Stimulated activated naive CD8-positive, alpha-beta T cell treated with anti-CD3 and anti-CD28 coated beads, Interleukin-15, Interleukin-2, amounts not matched to agents 100 U/mL and 50 U/mL, for 24 hours (primary cell): ENCODE measurements around the gene N4BP2L2.
A peak's percentile ranks its signal among the peaks of the same experiment; 100 is the strongest.

Experiments used
- ATAC-seq: fragments of 150-1000 bp; cut with Tn5 transposase; one replicate; pipeline ENCODE4 v1.10.0; 2021
- DNase-seq: peaks from one replicate; pipeline ENCODE4 v3.0.0; 2021

N4BP2L2 gene

DNA sequence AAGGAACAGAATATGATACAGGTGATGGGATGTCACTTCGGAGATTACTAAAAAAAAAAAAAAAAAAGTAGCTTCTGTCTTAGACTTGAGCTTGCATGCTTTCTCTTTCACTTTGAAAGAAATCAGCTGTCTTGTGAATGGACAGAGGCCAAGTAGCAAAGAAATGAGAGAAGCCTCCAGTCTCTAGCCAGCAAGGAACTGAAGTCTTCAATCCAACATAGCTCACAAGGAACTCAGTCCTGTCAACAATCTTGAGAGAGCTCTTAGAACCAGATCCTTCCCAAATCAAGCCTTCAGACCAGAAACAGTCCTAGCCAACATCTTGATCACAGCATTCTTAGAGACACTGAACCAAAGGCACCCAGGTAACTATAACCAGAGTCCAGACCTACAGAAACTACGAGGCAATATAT lies 7.7 kb downstream of the N4BP2L2 start:
- no peak for DNase-seq
- ATAC-seq: peak; percentile 45

- DNase-seq: no peak
- no peak for ATAC-seq
These were observed 10.2 kb downstream of the N4BP2L2 start for GRCh38 chr13:32528358-32528757.

DNA sequence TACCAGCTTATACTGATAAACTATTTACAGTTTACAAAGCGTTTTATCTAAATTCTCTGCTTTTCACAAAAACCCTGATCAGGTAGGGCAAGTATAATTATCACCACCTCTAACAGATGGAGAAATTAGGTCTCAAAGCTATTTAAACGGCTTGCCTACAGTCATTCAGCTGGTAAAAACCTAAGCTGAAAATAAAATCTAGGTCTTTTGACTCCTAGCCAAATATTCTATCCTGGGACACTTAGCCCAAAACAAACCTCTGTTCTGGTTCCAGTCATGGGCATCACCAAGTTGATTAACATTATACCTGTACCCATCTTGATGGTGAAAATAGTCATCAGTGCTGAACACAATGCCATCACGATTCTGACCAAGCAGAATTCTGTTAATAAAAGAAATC lies 11.4 kb downstream of the N4BP2L2 start:
- ATAC-seq (no peak), DNase-seq (no peak)

DNA sequence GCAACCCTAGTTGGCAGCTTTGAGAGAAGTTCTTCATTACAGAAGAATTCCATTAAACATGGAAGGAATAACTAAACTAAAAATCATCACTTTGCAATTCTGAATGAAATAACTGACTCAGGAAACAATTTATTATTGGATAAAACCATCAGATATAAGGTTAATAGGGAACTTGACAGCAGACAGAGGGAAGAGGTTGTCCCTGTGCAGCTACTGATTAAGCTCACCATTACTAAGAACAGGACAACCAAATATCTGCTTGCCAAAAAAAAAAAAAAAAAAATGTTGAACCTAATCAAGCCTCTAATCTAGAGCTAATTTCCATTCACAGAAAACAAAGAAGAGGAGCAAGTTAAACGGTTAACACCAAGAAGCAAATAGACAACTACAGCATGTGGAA lies 12.8 kb downstream of the N4BP2L2 start:
- ATAC-seq: no peak
- no peak for DNase-seq

- no peak for ATAC-seq
These were observed 23.3 kb downstream of the N4BP2L2 start for GRCh38 chr13:32515246-32515645.

GRCh38 chr13:32511482-32511881 lies 27.1 kb downstream of the N4BP2L2 start:
- ATAC-seq (no peak), DNase-seq (no peak)

More at GRCh38 chr13:32515246-32515645, 23.3 kb downstream of the N4BP2L2 start:
- DNase-seq: no peak

DNA sequence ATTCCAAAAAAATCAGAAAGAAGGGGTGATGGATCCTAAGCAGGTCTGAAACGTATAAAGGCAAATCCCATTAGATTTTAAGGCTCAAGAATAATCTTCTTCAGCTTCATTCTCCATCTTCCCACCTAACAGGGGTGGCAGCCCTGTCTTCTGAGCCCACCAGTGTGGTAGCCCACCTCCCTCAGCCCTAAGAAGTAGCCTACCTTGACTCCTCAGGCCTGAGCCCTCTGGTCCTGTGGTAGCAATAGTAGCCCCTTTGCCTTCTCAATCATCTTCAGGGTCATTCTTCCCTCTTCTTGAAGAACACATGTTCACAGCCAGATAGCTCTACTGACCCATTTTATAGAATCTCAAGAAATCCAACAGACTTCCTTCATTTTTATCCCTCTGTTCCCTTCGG lies 33.7 kb downstream of the N4BP2L2 start:
- DNase-seq (no peak), ATAC-seq (no peak)

GRCh38 chr13:32504263-32504662 lies 34.3 kb downstream of the N4BP2L2 start:
- ATAC-seq: no peak
- no peak for DNase-seq

DNA sequence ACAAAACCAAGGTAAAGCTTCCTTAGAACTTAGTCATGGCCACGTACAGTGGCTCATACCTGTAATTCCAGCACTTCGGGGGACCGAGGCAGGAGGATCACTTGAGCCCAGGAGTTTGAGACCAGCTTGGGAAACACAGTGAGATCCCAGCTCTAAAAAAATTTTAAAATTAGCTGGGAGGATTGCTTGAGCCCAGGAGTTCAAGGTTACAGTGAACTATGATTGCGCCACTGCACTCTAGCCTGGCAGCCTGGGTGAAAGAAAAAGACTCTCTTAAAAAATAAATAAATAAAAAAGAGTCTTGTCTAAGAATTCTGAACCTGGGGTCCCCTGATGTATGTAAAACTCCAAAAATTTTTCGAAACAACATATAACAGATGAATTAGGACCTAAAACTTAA lies 34.9 kb downstream of the N4BP2L2 start:
- ATAC-seq (no peak), DNase-seq (no peak)

GRCh38 chr13:32501064-32501463 lies 37.5 kb downstream of the N4BP2L2 start:
- ATAC-seq (no peak), DNase-seq (no peak)

DNA sequence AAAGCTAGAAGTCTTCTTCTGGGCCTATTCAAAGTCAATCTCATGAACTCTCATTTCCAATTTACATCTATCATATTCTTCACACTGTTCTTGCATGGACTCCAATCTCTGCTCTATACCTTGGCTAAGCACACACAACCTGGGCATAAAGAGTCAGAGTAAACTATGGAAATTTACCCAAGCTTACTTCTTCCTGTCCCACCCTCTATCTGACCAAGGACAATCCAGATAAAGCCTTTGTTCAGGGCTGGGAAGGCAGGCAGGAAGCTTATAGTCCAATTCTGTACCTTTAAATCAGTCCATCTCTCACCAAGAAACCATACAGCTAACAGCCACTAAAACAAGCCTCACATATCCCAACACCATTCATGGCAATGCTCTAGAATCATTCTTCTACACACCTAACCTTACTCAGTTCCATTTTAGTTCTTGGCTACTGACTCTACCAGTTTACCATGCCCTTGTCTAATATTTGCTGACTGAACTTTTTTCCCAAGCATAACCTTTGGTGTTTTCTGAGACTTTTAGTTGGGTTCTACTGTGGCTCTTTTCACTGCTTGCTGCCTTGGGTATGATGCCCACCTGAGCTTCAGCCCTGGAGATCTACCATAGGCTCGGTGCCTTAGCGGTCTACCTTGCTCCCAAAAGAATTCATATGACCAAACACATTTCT lies 38.9 kb downstream of the N4BP2L2 start:
- DNase-seq (no peak), ATAC-seq (no peak)

- ATAC-seq (no peak), DNase-seq (no peak)
These were observed 41.0 kb downstream of the N4BP2L2 start for GRCh38 chr13:32497589-32497988.

- ATAC-seq (no peak), DNase-seq (no peak)
These were observed 41.9 kb downstream of the N4BP2L2 start for GRCh38 chr13:32496599-32497160.

DNA sequence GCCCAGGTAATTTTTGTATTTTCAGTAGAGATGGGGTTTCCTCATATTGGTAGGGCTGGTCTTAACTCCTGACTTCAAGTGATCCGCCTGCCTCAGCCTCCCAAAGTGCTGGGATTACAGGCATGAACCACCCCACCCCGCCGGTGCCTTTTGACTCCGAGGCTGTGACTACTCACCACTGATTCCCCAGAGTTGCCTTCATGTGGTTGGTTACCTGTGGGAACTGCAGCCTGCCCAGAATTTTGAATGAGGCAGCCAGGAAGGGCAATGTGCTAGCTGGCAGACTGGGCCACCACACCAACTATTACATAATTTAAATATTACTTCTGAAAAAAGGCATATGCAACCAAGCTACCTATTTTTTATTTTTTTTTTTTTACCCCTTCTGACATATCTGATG lies 42.8 kb downstream of the N4BP2L2 start:
- DNase-seq (no peak), ATAC-seq (no peak)

- no peak for ATAC-seq
- DNase-seq: no peak
These were observed 43.2 kb downstream of the N4BP2L2 start for GRCh38 chr13:32495429-32495828.

DNA sequence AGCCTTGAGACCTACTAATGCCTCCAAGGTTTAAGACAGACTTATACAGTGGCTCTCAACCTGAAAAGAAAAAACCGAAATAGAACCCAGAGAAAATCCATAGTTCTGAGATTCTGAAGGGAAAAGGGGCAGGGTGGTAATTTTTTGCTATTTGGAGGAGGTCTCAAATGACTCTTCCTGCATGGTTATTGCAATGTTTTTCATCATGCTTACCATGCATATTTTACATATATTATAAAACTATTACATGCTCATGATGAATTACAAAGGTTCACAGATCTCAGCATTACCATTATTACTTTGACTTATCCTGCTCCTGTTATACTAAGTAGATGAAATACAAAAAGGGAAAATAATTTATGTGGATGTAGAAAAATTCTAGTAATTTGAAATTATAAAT lies 47.6 kb downstream of the N4BP2L2 start:
- ATAC-seq: no peak

DNA sequence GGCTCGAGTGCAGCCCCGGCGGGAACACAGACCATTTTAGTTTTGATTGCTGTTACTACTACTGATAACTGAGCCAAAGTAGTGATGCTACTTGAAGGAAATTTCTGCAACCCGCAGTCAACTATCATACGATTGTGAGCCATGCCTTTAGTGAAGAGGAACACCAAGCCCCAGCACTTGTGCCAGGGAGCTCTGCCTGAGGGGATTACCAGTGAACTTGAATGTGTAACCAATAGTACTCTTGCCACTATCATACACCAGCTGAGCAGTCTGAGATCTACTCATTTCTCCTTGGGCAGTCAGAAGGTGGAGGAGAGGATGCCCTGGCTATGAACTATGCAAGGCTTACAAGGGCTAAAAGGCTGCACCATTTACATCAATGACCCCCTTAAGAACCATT lies 61.7 kb downstream of the N4BP2L2 start:
- no peak for ATAC-seq

More for the DNA sequence above, 47.6 kb downstream of the N4BP2L2 start:
- DNase-seq: no peak

DNA sequence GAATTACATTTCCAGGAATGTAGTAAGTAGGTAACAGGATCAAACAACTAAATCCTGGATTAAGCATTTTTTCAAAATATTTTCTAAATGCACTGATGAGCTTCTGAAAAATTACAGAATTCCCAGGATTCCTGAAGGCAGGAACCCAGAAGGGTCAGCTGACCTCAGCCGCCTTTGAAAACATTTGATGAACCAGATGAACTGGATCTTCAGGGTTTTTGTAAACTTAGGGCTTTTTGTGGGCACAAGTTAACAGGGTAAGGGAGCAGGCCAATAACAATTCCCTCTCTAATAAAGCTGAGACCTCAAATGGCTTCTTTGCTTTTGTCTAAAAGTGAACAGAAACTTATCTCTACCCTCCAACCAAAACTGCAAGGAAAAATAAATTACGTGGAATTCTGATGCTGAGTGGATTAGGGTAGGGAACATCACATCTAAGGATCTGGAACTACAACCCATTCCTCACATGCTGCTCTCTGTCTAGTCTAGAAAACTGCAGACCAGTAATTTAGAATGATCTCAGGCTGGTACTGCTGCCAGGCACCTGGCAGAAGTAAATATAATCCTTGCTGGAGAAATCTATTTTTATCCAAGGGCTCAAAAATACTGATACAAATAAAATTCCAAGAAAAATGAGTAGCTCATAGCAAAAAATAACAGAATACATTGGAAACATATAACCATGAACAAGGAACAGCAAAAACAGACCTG lies 62.4 kb downstream of the N4BP2L2 start:
- ATAC-seq: no peak
- DNase-seq: no peak

More for the DNA sequence above, 61.7 kb downstream of the N4BP2L2 start:
- DNase-seq: no peak

DNA sequence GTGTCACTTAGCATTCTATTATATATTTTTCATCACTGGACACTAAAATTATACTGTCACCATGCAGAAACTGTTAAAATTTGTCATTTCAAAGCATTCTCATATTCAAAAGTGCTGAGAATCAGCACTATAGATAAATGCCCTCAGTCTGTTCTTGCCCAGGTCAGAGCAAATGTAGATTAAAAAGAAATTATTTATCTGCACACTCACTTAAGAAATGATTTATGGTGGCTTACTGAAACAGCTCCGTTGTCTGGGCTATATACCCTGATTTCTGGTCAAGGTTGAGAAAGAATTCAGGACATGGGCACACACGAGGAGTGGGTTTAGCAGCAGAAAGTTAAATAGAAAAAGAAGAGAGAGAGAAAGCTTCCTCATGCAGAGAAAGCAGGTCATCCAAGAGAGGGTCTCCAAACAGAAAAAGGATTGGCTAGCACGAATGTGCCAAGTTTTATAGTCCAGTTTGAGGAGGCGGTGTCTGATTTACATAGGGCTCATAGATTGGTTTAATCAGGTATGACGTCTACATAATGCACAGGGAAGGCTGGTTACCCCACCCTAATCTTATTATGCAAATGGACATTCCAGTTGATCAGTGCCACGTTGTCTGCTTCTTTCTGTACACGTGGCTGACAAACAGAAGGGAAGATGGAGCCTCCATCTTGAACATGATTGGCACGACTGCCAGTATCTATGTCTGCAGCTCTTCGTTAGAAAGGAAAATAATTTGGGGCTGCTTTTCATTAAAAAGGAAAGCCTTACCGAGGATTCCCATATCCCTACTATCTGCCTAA lies 63.4 kb downstream of the N4BP2L2 start:
- no peak for ATAC-seq

GRCh38 chr13:32473650-32474049 lies 64.9 kb downstream of the N4BP2L2 start:
- DNase-seq: no peak
- no peak for ATAC-seq

More for the DNA sequence above, 63.4 kb downstream of the N4BP2L2 start:
- DNase-seq: no peak

DNA sequence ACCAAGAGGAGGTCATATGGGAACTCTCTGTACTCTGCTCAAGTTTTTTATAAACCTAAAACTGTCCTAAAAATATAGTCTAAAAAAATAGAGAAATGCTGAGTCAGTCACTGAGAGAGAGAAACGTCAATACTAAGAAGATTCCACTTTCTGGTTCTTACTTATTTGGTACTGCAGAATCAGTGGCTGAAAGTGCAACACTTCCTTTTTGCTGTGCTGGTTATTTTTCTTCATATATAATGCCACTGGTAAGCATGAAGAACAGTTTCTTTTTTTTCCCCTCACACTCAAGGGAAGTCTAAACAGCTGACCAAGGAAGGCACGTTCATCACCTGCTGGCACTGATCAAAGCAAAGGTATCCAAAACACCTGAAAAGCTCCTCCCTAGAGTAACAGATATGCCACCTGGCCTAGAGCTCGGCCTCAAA lies 66.4 kb downstream of the N4BP2L2 start:
- ATAC-seq (no peak), DNase-seq (no peak)

DNA sequence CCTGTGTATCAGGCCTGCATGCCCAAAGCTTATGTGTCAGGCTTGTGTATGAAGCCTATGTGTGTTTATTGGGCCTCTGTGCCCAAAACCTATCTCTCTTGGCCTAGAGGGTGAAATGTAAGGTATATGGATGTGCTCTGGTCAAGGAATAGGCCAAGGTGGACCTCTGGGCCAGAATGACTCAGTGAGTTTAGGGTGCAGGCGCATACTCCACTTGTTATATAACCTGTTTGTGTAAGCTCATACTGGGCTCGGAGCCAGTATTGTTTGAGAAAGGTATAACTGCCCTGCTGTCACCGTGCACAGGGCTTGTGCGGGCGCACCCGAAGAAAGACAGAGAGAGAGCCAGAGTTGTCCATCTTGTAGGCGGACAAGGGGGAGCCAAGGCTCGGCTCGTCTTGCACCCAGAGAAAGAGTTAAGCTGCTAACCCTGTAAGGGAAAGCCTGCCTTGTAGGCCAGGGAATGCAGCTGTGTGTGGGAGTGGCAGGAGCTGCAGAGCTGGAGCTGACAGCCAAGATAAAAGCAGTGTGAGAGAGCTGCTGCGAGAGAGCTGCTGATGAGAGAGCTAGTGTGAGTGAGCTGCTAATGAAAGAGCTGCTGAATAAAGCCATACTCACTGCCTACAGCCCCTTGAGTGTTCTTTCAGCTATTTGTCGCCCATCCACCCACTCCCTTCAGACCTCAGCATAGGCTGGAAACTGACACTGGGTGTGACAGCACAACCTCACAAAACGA lies 67.2 kb downstream of the N4BP2L2 start:
- no peak for DNase-seq
- ATAC-seq: no peak
